ENCODE results near the gene POLE. TPM values are rescaled to one million over a fixed set of nuclear protein-coding genes. Genes with fewer than 3 reads are reported as not detected.

The POLE gene
- total and polyA plus RNA-seq, 11 donors: 5.3 to 18.6 (median 9.8) TPM

DNA sequence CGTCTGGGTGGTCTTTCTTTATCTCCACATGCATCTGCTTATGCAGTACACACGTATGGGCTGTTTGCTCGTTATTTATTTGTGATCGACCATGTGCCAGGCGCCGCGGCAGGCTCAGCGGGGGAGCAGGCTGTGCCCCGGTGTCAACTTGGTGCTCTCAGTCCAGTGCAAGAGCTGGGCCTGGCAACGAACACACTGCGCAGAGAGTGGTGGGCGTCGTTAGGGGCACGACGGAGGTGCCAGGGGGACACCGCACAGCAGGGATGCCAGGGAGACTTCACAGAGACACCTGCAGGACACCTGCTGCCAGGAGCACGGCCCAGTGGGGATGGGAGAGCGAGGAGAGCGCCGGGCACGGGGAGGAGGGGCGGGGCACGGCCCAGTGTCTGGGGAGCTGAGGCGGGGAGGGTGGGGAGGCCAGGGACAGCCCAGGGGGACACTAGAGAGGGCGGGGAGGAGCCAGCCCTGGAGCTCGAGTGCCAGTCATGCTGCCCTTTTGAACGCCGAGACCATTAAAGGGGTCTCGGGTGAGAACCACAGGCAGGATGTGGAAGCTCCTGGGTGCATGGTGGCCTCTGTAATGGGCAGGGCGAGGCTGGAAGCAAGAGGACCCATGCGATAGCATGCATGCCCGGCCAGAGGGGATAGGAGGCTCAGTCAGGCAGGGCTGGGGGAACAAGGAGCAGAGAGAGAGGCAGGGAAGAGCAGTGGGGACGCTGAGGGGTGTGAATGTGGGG is 76.1 kb downstream of the POLE start:
- ATAC-seq: no peak
- DNase-seq: peak in 1 of 5 donors; percentile 51
- no peaks in the 10 kb centered on the region for H3K36me3 ChIP-seq
- intact Hi-C loops (cut with DNase I): loop anchor here in 4 of 10 donors (5.0 to 10.0 kb wide), 2 partner anchors 454 to 456 kb away; no protein-coding TSS in a partner anchor
- WGBS, 4 donors: 77 to 84% (median 79%) methylated on average over 26 to 33 of the region's 33 CpGs
- H3K4me3 ChIP-seq: peak overlapping the region in 1 of 12 donors; percentile 14
- TF ChIP-seq CTCF (IDR thresholded peaks at IDR 0.05): no peak
- no peak for TF ChIP-seq POLR2A (IDR thresholded peaks at IDR 0.05)
- H3K27me3 ChIP-seq: peaks cover 7 to 57% (median 28%) of the 10 kb centered on the region in 9 donors
- peaks cover 0 to 13% (median 0%) of the 10 kb centered on the region in 12 donors for H3K9me3 ChIP-seq
- peaks cover 0 to 11% (median 0%) of the 10 kb centered on the region in 12 donors for H3K4me1 ChIP-seq
- H3K27ac ChIP-seq: no peak overlapping the region

DNA sequence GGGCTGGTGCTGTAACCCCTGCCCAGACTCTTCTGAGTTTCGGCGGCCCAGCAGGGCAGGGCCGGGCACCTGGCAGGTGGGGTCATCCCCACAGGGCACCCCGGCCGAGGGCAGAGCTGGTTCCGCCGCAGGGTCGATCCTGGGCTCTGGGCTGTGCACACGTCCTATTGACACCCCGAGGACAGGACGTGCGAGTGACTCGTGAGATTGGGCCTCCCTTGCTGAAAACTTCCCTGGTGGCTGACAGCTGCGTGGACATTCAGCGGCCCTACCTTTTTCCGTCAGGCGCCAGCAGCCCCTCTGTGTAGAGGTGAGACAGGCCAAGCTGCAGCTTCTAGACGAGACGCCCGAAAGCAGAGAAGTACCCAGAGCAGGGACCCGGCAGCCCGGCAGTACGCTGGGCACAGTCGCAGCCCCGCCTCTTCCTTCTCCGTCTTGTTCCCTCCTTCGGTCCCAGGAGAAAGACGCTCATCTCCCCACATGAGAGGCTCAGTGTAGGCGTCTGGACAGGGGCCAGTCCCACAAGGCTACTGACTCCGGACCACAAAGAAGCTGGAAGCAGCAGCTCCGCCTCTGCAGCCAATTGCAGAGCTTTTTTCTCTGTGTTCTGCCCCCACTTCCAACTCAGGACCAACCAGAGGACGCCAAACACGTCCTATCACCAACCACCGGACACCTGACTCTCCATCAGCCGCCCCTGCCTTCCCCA is 76.9 kb downstream of the POLE start, which contains the start of gene LRCOL1:
LRCOL1 (minus strand) TSS at position 532 of the 709 bp plus-strand sequence. CDS start 4,331 bp downstream, outside the sequence.
- intact Hi-C loops (cut with DNase I): loop anchor here in 4 of 10 donors (5.0 to 10.0 kb wide), 2 partner anchors 453 to 455 kb away; no protein-coding TSS in a partner anchor
- WGBS, 4 donors: 30 to 41% (median 32%) methylated on average over 23 to 35 of the region's 35 CpGs
- Histone ChIP-seq H3K27ac (no peak within 1 kb of the TSS), H3K9me3 (peaks cover 0 to 9% (median 0%) of the 10 kb centered on the region in 12 donors), H3K4me3 (peak within 1 kb of the TSS in 7 of 12 donors; percentile 5 to 40 (median 22)), H3K27me3 (peaks cover 0 to 57% (median 20%) of the 10 kb centered on the region in 9 donors), H3K36me3 (no peaks in the 10 kb centered on the region), H3K4me1 (peaks cover 0 to 11% (median 0%) of the 10 kb centered on the region in 12 donors)
- TF ChIP-seq CTCF (IDR thresholded peaks at IDR 0.05): no peak
- peak; percentile 64 to 80 (median 71) for DNase-seq
- ATAC-seq: peak in 3 of 4 donors; percentile 29 to 79 (median 55)

DNA sequence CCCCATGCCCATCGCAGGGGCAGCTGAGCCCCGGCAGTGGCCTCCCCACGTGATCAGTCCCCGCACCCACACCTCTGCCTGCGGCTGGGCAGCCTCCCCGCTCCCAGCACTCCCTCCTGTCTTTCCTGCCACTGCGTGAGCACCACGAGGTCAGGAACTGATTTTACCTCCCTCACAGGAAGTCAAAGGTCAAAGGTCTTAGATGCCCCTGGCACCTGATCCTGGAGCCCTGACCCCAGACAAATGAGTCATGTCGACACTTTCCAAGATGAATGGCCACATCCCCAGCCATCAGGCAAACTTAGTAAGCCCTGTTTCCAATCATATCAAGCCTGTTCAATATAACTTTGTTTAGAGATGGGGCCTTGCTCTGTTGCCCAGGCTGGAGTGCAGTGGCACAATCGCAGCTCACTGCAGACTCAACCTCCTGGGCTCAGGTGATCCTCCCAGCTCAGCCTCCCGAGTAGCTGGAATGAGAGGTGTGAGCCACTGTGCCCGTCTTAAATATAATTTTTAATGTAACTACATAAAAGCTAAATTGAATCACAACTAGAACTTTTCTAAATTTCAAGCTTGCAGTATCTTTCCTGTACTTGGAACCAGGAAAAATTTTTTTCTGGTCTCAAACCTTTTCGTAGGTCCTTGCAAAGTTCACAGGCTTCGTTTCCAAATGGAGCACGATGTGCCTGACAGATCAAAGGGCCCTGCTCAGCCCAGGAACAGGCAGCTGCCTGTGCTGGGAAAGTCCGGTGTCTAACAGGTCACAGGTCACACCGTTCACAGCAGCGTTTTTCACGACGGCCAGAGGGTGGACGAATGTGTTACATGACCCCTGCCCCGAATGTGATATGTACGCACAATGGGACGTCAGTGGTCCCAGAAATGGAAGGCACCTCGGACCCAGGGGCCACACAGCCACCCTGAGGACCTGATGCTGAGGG is 78.6 kb downstream of the POLE start:
- TF ChIP-seq POLR2A (IDR thresholded peaks at IDR 0.05) (no peak), CTCF (IDR thresholded peaks at IDR 0.05) (no peak)
- ATAC-seq (no peak), DNase-seq (peak in 1 of 5 donors; percentile 37)
- 56 to 63% (median 59%) methylated on average over 25 of the region's 25 CpGs for WGBS, 4 donors
- no peak overlapping the region for H3K4me3 ChIP-seq
- no peaks in the 10 kb centered on the region for H3K36me3 ChIP-seq
- no peak overlapping the region for H3K27ac ChIP-seq
- H3K27me3 ChIP-seq: peaks cover 0 to 68% (median 32%) of the 10 kb centered on the region in 9 donors
- H3K9me3 ChIP-seq: peaks cover 0 to 9% (median 0%) of the 10 kb centered on the region in 12 donors
- peaks cover 0 to 21% (median 1%) of the 10 kb centered on the region in 12 donors for H3K4me1 ChIP-seq
- intact Hi-C loops (cut with DNase I): no loop called here

Measured in heart left ventricle (tissue), 16 donors.